ENCODE data around the gene SQSTM1.

DNA sequence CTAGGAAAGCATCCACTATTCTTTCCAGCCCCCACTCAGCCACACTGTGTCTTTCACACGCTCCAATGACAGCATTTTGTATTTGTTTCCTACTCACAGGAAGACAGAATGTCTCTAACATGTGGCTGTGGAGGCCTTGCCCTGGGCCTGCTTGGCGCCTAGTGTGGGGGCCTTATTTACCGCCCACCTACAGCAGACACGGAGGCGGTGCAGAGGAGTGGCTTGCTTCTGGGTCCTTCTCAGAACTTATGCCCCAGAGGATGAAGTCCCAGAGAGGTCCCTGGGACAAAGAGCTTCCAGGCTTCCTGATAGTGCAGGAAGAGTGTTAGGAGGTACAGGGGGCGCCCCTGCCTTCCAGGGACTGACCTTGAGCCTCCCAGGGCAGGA lies 46.4 kb downstream of the SQSTM1 start:
- TF ChIP-seq, protein P1, sequence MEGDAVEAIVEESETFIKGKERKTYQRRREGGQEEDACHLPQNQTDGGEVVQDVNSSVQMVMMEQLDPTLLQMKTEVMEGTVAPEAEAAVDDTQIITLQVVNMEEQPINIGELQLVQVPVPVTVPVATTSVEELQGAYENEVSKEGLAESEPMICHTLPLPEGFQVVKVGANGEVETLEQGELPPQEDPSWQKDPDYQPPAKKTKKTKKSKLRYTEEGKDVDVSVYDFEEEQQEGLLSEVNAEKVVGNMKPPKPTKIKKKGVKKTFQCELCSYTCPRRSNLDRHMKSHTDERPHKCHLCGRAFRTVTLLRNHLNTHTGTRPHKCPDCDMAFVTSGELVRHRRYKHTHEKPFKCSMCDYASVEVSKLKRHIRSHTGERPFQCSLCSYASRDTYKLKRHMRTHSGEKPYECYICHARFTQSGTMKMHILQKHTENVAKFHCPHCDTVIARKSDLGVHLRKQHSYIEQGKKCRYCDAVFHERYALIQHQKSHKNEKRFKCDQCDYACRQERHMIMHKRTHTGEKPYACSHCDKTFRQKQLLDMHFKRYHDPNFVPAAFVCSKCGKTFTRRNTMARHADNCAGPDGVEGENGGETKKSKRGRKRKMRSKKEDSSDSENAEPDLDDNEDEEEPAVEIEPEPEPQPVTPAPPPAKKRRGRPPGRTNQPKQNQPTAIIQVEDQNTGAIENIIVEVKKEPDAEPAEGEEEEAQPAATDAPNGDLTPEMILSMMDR (IDR thresholded peaks at IDR 0.05) = no peak
- TF ChIP-seq POLR2A (IDR thresholded peaks at IDR 0.05) = no peak
